ENCODE results near the gene MICAL2.

DNA sequence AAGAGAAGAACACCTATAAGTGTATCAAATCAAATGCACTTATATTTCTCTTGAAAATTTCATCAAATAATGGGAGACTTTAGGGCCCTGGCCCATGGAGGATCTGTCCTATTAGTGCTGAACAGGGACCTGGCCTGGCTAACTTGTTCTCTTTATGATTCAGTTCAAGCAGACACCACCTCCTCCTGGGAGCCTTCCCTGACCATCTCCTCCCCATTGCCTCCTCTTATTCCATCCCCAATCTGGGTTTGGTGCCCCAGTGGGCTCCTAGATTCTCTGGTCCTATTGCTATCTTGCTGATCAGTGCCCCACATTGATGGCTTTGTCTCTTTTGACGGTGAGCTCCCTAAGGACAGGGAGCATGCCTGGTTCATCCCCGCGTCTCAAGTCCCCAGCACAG is 60.1 kb downstream of the MICAL2 start:
- TF ChIP-seq POLR2AphosphoS5 (IDR thresholded peaks at IDR 0.05; ENCODE audit: low read depth, low read length) = no peak
- TF ChIP-seq POLR2A (IDR thresholded peaks at IDR 0.05; ENCODE audit: low read depth, low read length) = no peak
- no peak for TF ChIP-seq TAF1 (IDR thresholded peaks at IDR 0.05; ENCODE audit: low read depth, low read length)
